Mesendoderm (in vitro differentiated cells): ENCODE data around the gene SLITRK3.

ENCODE experiments used
- DNase-seq: peaks from one replicate; pipeline ENCODE4 v3.0.0; 2013
- H2AK5ac ChIP-seq: 2 replicates; pipeline ENCODE4 v1.6.1; 2013; ENCODE audit warnings: low read length, inconsistent platforms
- H2BK120ac ChIP-seq: 2 replicates; pipeline ENCODE4 v1.6.1; 2013; ENCODE audit warnings: low read depth, mild to moderate bottlenecking, low read length, moderate library complexity, mixed read lengths
- H2BK15ac ChIP-seq: replicated peaks from 2 replicates; pipeline ENCODE4 v1.6.1; 2013; ENCODE audit warnings: low read depth, mild to moderate bottlenecking, moderate library complexity
- H2BK5ac ChIP-seq: 2 replicates; pipeline ENCODE4 v1.6.1; 2013; ENCODE audit warnings: low read length, inconsistent platforms
- H3K18ac ChIP-seq: 2 replicates; pipeline ENCODE4 v1.6.1; 2013; ENCODE audit warnings: mild to moderate bottlenecking, low read length, mixed read lengths
- H3K23ac ChIP-seq: one replicate; pipeline ENCODE4 v1.6.1; 2013; ENCODE audit warnings: low read length
- H3K27ac ChIP-seq: 2 replicates; pipeline ENCODE4 v1.5.1; 2013; ENCODE audit warnings: low read depth, mild to moderate bottlenecking, inconsistent platforms, low read length, moderate library complexity
- H3K27me3 ChIP-seq: 2 replicates; pipeline ENCODE4 v1.6.1; 2013; ENCODE audit warnings: low read length, control low read depth, mild to moderate bottlenecking, inconsistent platforms; ENCODE audit not compliant: insufficient read depth, poor library complexity
- H3K36me3 ChIP-seq: 2 replicates; pipeline ENCODE4 v1.6.1; 2013; ENCODE audit warnings: low read length, inconsistent platforms; ENCODE audit not compliant: control insufficient read depth, insufficient read depth
- H3K4ac ChIP-seq: one replicate; pipeline ENCODE4 v1.6.1; 2013; ENCODE audit warnings: low read depth, mild to moderate bottlenecking, low read length, moderate library complexity
- H3K4me1 ChIP-seq: 2 replicates; pipeline ENCODE4 v1.6.1; 2013; ENCODE audit warnings: low read depth, low read length, inconsistent platforms; ENCODE audit not compliant: control insufficient read depth
- H3K4me2 ChIP-seq: 2 replicates; pipeline ENCODE4 v1.6.1; 2013; ENCODE audit warnings: low read length
- H3K4me3 ChIP-seq: 2 replicates; pipeline ENCODE4 v1.5.1; 2013; ENCODE audit warnings: mild to moderate bottlenecking, low read length
- H3K56ac ChIP-seq: one replicate; pipeline ENCODE4 v1.6.1; 2013; ENCODE audit warnings: low read length
- H3K79me1 ChIP-seq: 2 replicates; pipeline ENCODE4 v1.6.1; 2013; ENCODE audit warnings: low read length, inconsistent platforms
- H3K79me2 ChIP-seq: 2 replicates; pipeline ENCODE4 v1.6.1; 2013; ENCODE audit warnings: mild to moderate bottlenecking, low read length; ENCODE audit not compliant: control insufficient read depth, insufficient read depth
- H3K9ac ChIP-seq: 2 replicates; pipeline ENCODE4 v1.6.1; 2013; ENCODE audit warnings: low read length, inconsistent platforms
- H4K5ac ChIP-seq: one replicate; pipeline ENCODE4 v1.6.1; 2013; ENCODE audit warnings: low read length
- H4K8ac ChIP-seq: one replicate; pipeline ENCODE4 v1.6.1; 2013; ENCODE audit warnings: low read depth, mild to moderate bottlenecking, control low read depth, low read length, moderate library complexity
- WGBS: extraction: QIAGEN DNeasy Blood & Tissue Kit; methylation state at CpG from one replicate; pipeline ENCODE4 v1.1.7; 2013; ENCODE audit warnings: low lambda C conversion rate, missing lambda C conversion rate; ENCODE audit not compliant: insufficient coverage; ENCODE audit errors: extremely low coverage; 5-methylcytosine and 5-hydroxymethylcytosine counted together

The SLITRK3 gene

DNA sequence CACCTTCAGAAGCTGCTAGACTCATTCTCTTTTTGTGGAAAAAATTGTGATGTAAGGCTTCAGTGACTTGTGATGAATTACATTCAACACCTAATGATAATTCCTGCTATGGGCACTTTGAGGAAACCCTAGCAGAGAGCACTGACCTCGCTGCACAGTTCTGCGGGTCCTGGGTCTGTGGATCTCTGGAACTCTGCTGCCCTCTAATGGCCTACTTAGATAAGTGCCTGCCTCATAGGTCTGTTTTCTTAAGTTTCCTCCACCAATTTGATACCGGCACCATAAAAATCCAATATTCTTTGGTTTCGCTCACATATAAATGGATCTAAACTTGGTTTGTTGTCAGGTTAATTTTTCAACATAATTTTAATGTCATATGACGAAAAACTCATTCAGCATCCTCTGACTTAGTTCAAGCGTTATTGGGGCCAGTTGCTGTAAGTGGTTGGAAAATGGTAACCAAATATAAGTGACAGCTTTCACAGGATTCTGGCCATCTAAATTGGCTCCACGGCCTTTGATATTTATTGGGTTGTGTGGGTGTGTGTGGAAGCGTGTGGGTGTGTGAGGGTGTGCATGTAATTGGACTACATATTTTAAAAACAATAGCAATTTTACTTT lies 10.4 kb downstream of the SLITRK3 start:
- H3K9ac ChIP-seq, result no peak overlapping the region
- H3K23ac ChIP-seq, result no peak overlapping the region
- no peaks in the 10 kb centered on the region for H3K36me3 ChIP-seq
- H2AK5ac ChIP-seq, result no peak overlapping the region
- H3K18ac ChIP-seq, result no peak overlapping the region
- no peaks in the 10 kb centered on the region for H3K79me1 ChIP-seq
- DNase-seq, result peak; percentile 75
- H3K4me1 ChIP-seq, result no peaks in the 10 kb centered on the region
- no peak overlapping the region for H2BK5ac ChIP-seq
- H3K4me3 ChIP-seq, result no peak overlapping the region
- H4K5ac ChIP-seq, result no peak overlapping the region
- H3K27ac ChIP-seq, result no peak overlapping the region
- no CpG with 5 or more reads among the region's 8 CpGs for WGBS
- H2BK15ac ChIP-seq, result peak overlapping the region; percentile 19
- H2BK120ac ChIP-seq, result no peak overlapping the region
- H3K56ac ChIP-seq, result no peak overlapping the region
- H3K79me2 ChIP-seq, result no peaks in the 10 kb centered on the region
- no peak overlapping the region for H4K8ac ChIP-seq
- H3K4ac ChIP-seq, result no peak overlapping the region
- H3K4me2 ChIP-seq, result no peak overlapping the region
- no peaks in the 10 kb centered on the region for H3K27me3 ChIP-seq

DNA sequence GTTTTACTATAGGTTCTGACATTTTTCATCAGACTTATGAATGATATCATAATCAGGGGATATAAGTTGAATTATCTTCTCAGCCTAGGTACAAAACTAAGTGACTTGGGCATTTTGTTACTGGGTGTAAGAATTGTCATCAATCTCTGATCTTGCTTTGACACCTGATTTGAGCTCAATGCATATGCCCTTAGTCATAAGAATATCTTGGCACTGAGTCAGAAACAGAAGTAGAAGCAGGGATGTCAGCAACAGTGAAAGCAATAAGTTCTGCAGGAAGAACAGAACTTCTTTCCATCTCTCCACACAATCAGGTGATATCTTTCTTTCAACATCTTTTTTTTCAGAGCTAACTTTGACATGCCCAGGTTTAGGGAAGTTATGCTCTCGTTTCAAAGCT lies 14.6 kb downstream of the SLITRK3 start:
- Histone ChIP-seq H3K56ac (no peak overlapping the region), H3K36me3 (no peaks in the 10 kb centered on the region), H3K79me2 (no peaks in the 10 kb centered on the region), H3K4ac (no peak overlapping the region), H3K4me2 (no peak overlapping the region), H3K27me3 (no peaks in the 10 kb centered on the region), H3K27ac (no peak overlapping the region), H3K9ac (no peak overlapping the region), H2BK15ac (no peak overlapping the region), H3K4me1 (no peaks in the 10 kb centered on the region), H3K18ac (no peak overlapping the region), H2AK5ac (no peak overlapping the region), H4K5ac (no peak overlapping the region), H3K79me1 (no peaks in the 10 kb centered on the region), H3K4me3 (no peak overlapping the region), H4K8ac (no peak overlapping the region), H2BK120ac (no peak overlapping the region), H2BK5ac (no peak overlapping the region), H3K23ac (no peak overlapping the region)
- no CpG with 5 or more reads among the region's 1 CpG for WGBS
- peak; percentile 56 for DNase-seq

DNA sequence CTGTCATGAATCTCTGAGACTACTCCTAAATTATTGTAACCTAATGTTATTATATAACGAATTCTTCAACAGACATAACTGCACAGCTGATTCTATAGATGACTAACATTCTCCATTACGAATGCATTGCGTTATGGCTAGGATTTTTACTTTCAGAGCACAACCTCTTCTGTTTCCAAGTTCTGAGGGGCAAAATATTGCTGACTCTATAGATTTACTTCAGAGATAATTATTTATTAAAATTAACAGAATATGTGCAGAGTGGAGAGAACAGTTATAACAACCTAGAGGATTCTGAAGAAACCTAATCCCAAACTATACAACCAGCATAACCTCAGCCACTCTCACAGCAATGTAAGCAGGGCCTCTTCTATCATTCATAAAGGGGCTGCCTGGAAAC lies 25.9 kb downstream of the SLITRK3 start:
- Histone ChIP-seq H4K5ac (no peak overlapping the region), H3K79me1 (no peaks in the 10 kb centered on the region), H2BK15ac (no peak overlapping the region), H3K56ac (no peak overlapping the region), H3K79me2 (no peaks in the 10 kb centered on the region), H3K23ac (no peak overlapping the region), H2AK5ac (no peak overlapping the region), H3K36me3 (no peaks in the 10 kb centered on the region), H3K4me1 (no peaks in the 10 kb centered on the region), H3K4me2 (no peak overlapping the region), H3K27ac (no peak overlapping the region), H3K18ac (no peak overlapping the region), H3K4ac (no peak overlapping the region), H4K8ac (no peak overlapping the region), H3K4me3 (no peak overlapping the region), H2BK120ac (no peak overlapping the region), H3K9ac (no peak overlapping the region), H2BK5ac (no peak overlapping the region), H3K27me3 (no peaks in the 10 kb centered on the region)
- DNase-seq, result no peak
- no CpG with 5 or more reads among the region's 3 CpGs for whole genome bisulfite sequencing

DNA sequence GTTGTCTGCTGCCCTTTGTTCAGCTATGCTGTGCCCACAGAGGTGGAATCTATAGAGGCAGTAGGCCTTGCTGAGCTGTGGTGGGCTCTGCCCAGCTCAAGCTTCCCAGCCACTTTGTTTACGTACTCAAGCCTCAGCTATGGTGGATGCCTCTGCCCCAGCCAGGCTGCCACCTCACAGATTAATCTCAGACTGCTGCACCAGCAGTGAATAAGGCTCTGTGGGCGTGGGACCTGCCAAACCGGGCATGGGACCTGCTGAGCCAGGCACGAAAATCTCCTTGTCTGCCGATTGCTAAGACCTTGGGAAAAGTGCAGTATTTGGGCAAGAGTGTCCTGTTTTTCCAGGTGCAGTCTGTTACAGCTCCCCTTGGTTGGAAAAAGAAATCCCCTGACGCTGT lies 26.8 kb downstream of the SLITRK3 start:
- Histone ChIP-seq H3K36me3 (no peaks in the 10 kb centered on the region), H3K23ac (no peak overlapping the region), H2BK120ac (no peak overlapping the region), H3K4me1 (no peaks in the 10 kb centered on the region), H3K27ac (no peak overlapping the region), H2BK5ac (no peak overlapping the region), H3K79me2 (no peaks in the 10 kb centered on the region), H4K5ac (no peak overlapping the region), H2BK15ac (no peak overlapping the region), H2AK5ac (no peak overlapping the region), H4K8ac (no peak overlapping the region), H3K56ac (no peak overlapping the region), H3K79me1 (no peaks in the 10 kb centered on the region), H3K4ac (no peak overlapping the region), H3K4me2 (no peak overlapping the region), H3K4me3 (no peak overlapping the region), H3K9ac (no peak overlapping the region), H3K27me3 (no peaks in the 10 kb centered on the region), H3K18ac (no peak overlapping the region)
- no peak for DNase-seq
- WGBS, result no CpG with 5 or more reads among the region's 6 CpGs

DNA sequence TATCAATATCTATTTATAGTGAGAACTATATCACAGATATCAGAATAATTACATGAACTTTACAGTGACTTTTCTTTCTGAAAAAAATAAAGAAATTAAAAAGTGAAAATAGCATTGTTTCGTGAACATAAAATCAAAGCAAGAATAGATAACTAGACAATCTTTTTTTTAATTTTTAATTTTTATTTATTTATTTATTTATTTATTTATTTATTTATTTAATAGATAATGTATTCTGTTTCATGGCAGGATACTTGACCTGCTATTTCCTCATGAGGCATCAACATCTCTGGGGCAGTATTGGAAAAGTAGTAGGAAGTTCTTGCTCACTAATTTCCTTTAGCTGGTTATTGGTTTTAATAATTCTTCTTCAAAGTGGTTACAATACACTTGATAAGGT lies 33.3 kb downstream of the SLITRK3 start:
- Histone ChIP-seq H3K56ac (no peak overlapping the region), H3K4me3 (no peak overlapping the region), H3K79me2 (no peaks in the 10 kb centered on the region), H3K4ac (no peak overlapping the region), H3K4me2 (no peak overlapping the region), H3K23ac (no peak overlapping the region), H2BK15ac (no peak overlapping the region), H3K18ac (no peak overlapping the region), H3K36me3 (no peaks in the 10 kb centered on the region), H3K4me1 (no peaks in the 10 kb centered on the region), H2AK5ac (no peak overlapping the region), H4K5ac (no peak overlapping the region), H3K9ac (no peak overlapping the region), H3K27ac (no peak overlapping the region), H3K27me3 (no peaks in the 10 kb centered on the region), H2BK120ac (no peak overlapping the region), H3K79me1 (no peaks in the 10 kb centered on the region), H2BK5ac (no peak overlapping the region), H4K8ac (no peak overlapping the region)
- DNase-seq, result no peak
- WGBS, result no CpG with 5 or more reads among the region's 1 CpG

DNA sequence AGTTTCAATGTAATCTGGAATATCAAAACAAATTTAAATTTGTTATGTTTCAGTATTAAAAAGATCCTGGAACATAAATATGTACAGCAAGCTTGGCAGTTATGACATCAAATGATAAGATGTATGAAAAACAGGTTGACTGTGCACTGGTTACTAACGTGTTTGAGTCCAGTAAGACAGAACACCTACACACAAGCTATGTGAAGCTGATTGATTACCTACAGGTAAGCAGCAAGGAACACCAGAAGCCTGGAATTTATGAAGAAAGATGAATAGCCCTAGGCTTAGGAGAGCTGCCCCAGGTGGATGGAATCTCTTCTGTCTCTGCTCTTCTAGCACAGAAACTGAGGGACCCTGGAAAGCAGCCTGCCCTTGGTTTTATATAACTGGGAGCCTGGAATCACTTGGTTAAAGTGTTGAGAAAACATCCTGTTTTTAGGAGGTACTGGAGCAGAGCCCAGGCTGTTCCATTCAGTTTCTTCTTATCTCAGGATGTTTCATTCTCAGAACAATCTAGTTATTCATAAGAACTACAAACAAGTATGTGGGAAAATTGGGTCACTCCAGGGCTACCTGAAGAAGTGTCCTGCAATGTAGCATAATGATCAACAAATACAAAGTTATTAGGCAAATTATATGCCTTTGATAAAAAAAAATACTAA lies 36.3 kb downstream of the SLITRK3 start:
- Histone ChIP-seq H3K4ac (no peak overlapping the region), H3K4me2 (no peak overlapping the region), H3K18ac (no peak overlapping the region), H2BK15ac (no peak overlapping the region), H2AK5ac (no peak overlapping the region), H4K8ac (no peak overlapping the region), H3K4me1 (no peaks in the 10 kb centered on the region), H3K23ac (no peak overlapping the region), H3K79me2 (no peaks in the 10 kb centered on the region), H2BK120ac (no peak overlapping the region), H3K79me1 (no peaks in the 10 kb centered on the region), H3K9ac (no peak overlapping the region), H3K27me3 (no peaks in the 10 kb centered on the region), H2BK5ac (no peak overlapping the region), H3K56ac (no peak overlapping the region), H3K36me3 (no peaks in the 10 kb centered on the region), H4K5ac (no peak overlapping the region), H3K4me3 (no peak overlapping the region), H3K27ac (no peak overlapping the region)
- DNase-seq, result peak; percentile 1
- WGBS, result no CpG with 5 or more reads among the region's 1 CpG
